ENCODE results near the gene ACTA1. TPM values are rescaled to one million over a fixed set of nuclear protein-coding genes. Genes with fewer than 3 reads are reported as not detected.

Gene ACTA1
- total and polyA plus RNA-seq, 9 of the 15 experiments (the other 6 are each of a cell fraction or from before 2014, with no cell fraction given): 0.07 to 0.36 TPM; not detected in 7

GRCh38 chr1:229437443-229437842, 3.5 kb upstream of the ACTA1 start:
- TF ChIP-seq ZEB2 (IDR thresholded peaks at IDR 0.05) (no peak), ZFP1 (CRISPR knock-in tag; IDR thresholded peaks at IDR 0.05) (no peak), POLR3G (IDR thresholded peaks at IDR 0.05; ENCODE audit: extremely low read depth, insufficient read length, insufficient replicate concordance) (no peak), MEIS2 (IDR thresholded peaks at IDR 0.05; ENCODE audit: partially characterized antibody) (no peak), FUS (optimal IDR thresholded peaks at IDR 0.05; ENCODE audit: low read depth, low read length) (no peak), DMBX1 (CRISPR knock-in tag; IDR thresholded peaks at IDR 0.05; ENCODE audit: borderline replicate concordance) (no peak), ZNF280A (IDR thresholded peaks at IDR 0.05; ENCODE audit: low read depth, partially characterized antibody) (no peak), HOXB6 (CRISPR knock-in tag; IDR thresholded peaks at IDR 0.05; ENCODE audit: borderline replicate concordance) (no peak), SMAD1 (IDR thresholded peaks at IDR 0.05; ENCODE audit: low read depth, low read length, partially characterized antibody) (no peak), EHMT2 (IDR thresholded peaks at IDR 0.05) (no peak), CHD1 (IDR thresholded peaks at IDR 0.05; ENCODE audit: low read length) (no peak)
- TF ChIP-seq, protein P1, sequence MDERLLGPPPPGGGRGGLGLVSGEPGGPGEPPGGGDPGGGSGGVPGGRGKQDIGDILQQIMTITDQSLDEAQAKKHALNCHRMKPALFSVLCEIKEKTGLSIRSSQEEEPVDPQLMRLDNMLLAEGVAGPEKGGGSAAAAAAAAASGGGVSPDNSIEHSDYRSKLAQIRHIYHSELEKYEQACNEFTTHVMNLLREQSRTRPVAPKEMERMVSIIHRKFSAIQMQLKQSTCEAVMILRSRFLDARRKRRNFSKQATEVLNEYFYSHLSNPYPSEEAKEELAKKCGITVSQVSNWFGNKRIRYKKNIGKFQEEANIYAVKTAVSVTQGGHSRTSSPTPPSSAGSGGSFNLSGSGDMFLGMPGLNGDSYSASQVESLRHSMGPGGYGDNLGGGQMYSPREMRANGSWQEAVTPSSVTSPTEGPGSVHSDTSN (CRISPR knock-in tag; IDR thresholded peaks at IDR 0.05; ENCODE audit: low read depth): no peak
- TF ChIP-seq, protein P1 (tag; conservative IDR thresholded peaks at IDR 0.05; ENCODE audit: low read depth): no peak
- CTCF ChIA-PET (ENCODE audit: low intra/inter-chr PET ratio): no interaction called here
- POLR2A ChIA-PET: interaction anchor here (1.0 to 1.4 kb wide), 3 partner anchors 9 to 188 kb away, joined by 3 to 4 read pairs (median 4); no protein-coding TSS in a partner anchor

More at GRCh38 chr1:229437443-229437842, 3.5 kb upstream of the ACTA1 start:
- Histone ChIP-seq H3K9ac (ENCODE audit: insufficient read depth in 1 of 2, low read depth in 2 of 2, low read length in 2 of 2) (no peak overlapping the region), H3K79me2 (ENCODE audit: control insufficient read depth, insufficient read depth, low read length) (no peaks in the 10 kb centered on the region), H2AFZ (ENCODE audit: low read depth, low read length) (no peak overlapping the region), H3K36me3 (ENCODE audit: control insufficient read depth, insufficient read depth, low read length) (peaks cover 27% of the 10 kb centered on the region), H3K4me1 (replicated peaks in 1 of 2; ENCODE audit: control insufficient read depth in 2 of 2, insufficient read depth in 2 of 2, low read length in 2 of 2) (peaks cover 0 to 12% of the 10 kb centered on the region in 2 experiments; a peak in 1 of 5 replicates), H3K4me3 (no peak overlapping the region), H3K27me3 (ENCODE audit: control insufficient read depth in 2 of 2, insufficient read depth in 2 of 2, low read length in 2 of 2) (peaks cover 6 to 25% of the 10 kb centered on the region in 2 experiments; a peak in 3 of 5 replicates), H3K9me1 (ENCODE audit: control insufficient read depth, insufficient read depth, low read length) (no peaks in the 10 kb centered on the region), H4K20me1 (replicated peaks; ENCODE audit: control insufficient read depth, insufficient read depth, low read length) (no peaks in the 10 kb centered on the region), H3K9me3 (replicated peaks; ENCODE audit: control insufficient read depth, insufficient read depth, low read depth, low read length) (no peaks in the 10 kb centered on the region), H3K4me2 (ENCODE audit: insufficient read depth, low read length) (no peak overlapping the region), H3K27ac (ENCODE audit: extremely low read depth, low read depth, low read length) (no peak overlapping the region)
- 67% methylated on average over 2 of the region's 2 CpGs for WGBS (ENCODE audit: insufficient coverage, low coverage, missing lambda C conversion rate)
- no peak for DNase-seq (ENCODE audit: extremely low read depth in 1 of 4, low spot score in 3 of 4)
- in situ Hi-C loops (cut with MboI) (no loop called here), intact Hi-C loops (cut with micrococcal nuclease) (no loop called here)
- FAIRE-seq: no peak
- no peak for ATAC-seq
- no TSS peak for BruUV-seq (replicated peaks)

Measured in K562 (cell line).